Adipose tissue (tissue), 3 donors: ENCODE data around the gene TMED3. TPM values are rescaled to one million over a fixed set of nuclear protein-coding genes. Genes with fewer than 3 reads are reported as not detected.
"Not testable (repeated sequence)": the region's sequence is repeated elsewhere in the genome, so short reads cannot be mapped to it uniquely, and the experiment has no call there.

Experiments
- H3K27ac ChIP-seq: one replicate; pipeline ENCODE4 v1.5.1; 2013; ENCODE audit warnings: low read depth, low read length
- WGBS, 3 donors: extraction: QIAGEN DNeasy Blood & Tissue Kit; methylation state at CpG; one replicate each; pipeline ENCODE4 v1.1.7; 2013; 5-methylcytosine and 5-hydroxymethylcytosine counted together
- polyA plus RNA-seq, 3 donors: library from polyadenylated mRNA; stranded (reverse); fragments of 200-250 nt; gene quantifications; one replicate each; pipeline ENCODE4 v1.2.3, GENCODE V29; 2013
- donor health status: healthy with polysubstance abuse.
- donor health status: Bipolar disorder and iron deficiency.
- donor health status: healthy.

TMED3 gene
- polyA plus RNA-seq, 3 donors, result 25.1 to 138 (median 43.0) TPM

- H3K27ac ChIP-seq, result no peak overlapping the region
- WGBS, 3 donors, result 91 to 96% (median 92%) methylated on average over 1 of the region's 1 CpG
These were observed 3.3 kb downstream of the TMED3 start for GRCh38 chr15:79314186-79314585.

GRCh38 chr15:79314811-79315210 is 3.9 kb downstream of the TMED3 start:
- WGBS, 3 donors, result 62 to 91% (median 86%) methylated on average over 6 of the region's 6 CpGs
- H3K27ac ChIP-seq, result no peak overlapping the region

GRCh38 chr15:79315623-79316328 is 4.9 kb downstream of the TMED3 start:
- H3K27ac ChIP-seq, result no peak overlapping the region
- 47 to 82% (median 74%) methylated on average over 10 of the region's 10 CpGs for WGBS, 3 donors

GRCh38 chr15:79316864-79317263 is 6.0 kb downstream of the TMED3 start:
- WGBS, 3 donors, result 85 to 92% (median 91%) methylated on average over 9 of the region's 9 CpGs
- H3K27ac ChIP-seq, result no peak overlapping the region

GRCh38 chr15:79319973-79320372 is 9.1 kb downstream of the TMED3 start:
- H3K27ac ChIP-seq, result not testable (repeated sequence)
- WGBS, 3 donors, result 95 to 99% (median 95%) methylated on average over 9 of the region's 9 CpGs

- 90 to 91% (median 91%) methylated on average over 14 of the region's 14 CpGs for WGBS, 3 donors
- H3K27ac ChIP-seq, result no peak overlapping the region
These were observed 11.0 kb downstream of the TMED3 start for GRCh38 chr15:79321876-79322275.

- no peak overlapping the region for H3K27ac ChIP-seq
- 95 to 97% (median 95%) methylated on average over 3 of the region's 3 CpGs for WGBS, 3 donors
These were observed 11.4 kb downstream of the TMED3 start for GRCh38 chr15:79322306-79322705.

GRCh38 chr15:79322945-79323344 is 12.0 kb downstream of the TMED3 start:
- WGBS, 3 donors, result 50 to 90% (median 67%) methylated on average over 6 of the region's 6 CpGs
- no peak overlapping the region for H3K27ac ChIP-seq

- no peak overlapping the region for H3K27ac ChIP-seq
- WGBS, 3 donors, result 46 to 86% (median 53%) methylated on average over 2 of the region's 2 CpGs
These were observed 18.3 kb downstream of the TMED3 start for GRCh38 chr15:79329171-79329611.

GRCh38 chr15:79332824-79333510 is 22.1 kb downstream of the TMED3 start:
- WGBS, 3 donors, result 50 to 86% (median 81%) methylated on average over 5 of the region's 5 CpGs
- H3K27ac ChIP-seq, result no peak overlapping the region

- WGBS, 3 donors, result 60 to 68% (median 60%) methylated on average over 7 of the region's 7 CpGs
- H3K27ac ChIP-seq, result no peak overlapping the region
These were observed 26.7 kb downstream of the TMED3 start for GRCh38 chr15:79337591-79337990.

GRCh38 chr15:79339588-79340314 is 28.8 kb downstream of the TMED3 start:
- WGBS, 3 donors, result 74 to 79% (median 76%) methylated on average over 3 of the region's 3 CpGs
- no peak overlapping the region for H3K27ac ChIP-seq

- no peak overlapping the region for H3K27ac ChIP-seq
- WGBS, 3 donors, result 54 to 76% (median 73%) methylated on average over 5 of the region's 5 CpGs
These were observed 29.3 kb downstream of the TMED3 start for GRCh38 chr15:79340315-79340602.

GRCh38 chr15:79341396-79341795 is 30.5 kb downstream of the TMED3 start:
- 66 to 77% (median 67%) methylated on average over 9 of the region's 9 CpGs for WGBS, 3 donors
- no peak overlapping the region for H3K27ac ChIP-seq

- no peak overlapping the region for H3K27ac ChIP-seq
- 93 to 95% (median 95%) methylated on average over 4 of the region's 4 CpGs for WGBS, 3 donors
These were observed 38.6 kb downstream of the TMED3 start for GRCh38 chr15:79349525-79349924.

GRCh38 chr15:79352206-79352605 is 41.3 kb downstream of the TMED3 start:
- 91 to 95% (median 94%) methylated on average over 1 of the region's 1 CpG for WGBS, 3 donors
- no peak overlapping the region for H3K27ac ChIP-seq

- no peak overlapping the region for H3K27ac ChIP-seq
- WGBS, 3 donors, result 84 to 100% (median 84%) methylated on average over 3 of the region's 3 CpGs
These were observed 46.7 kb downstream of the TMED3 start for GRCh38 chr15:79357566-79357965.

- H3K27ac ChIP-seq, result no peak overlapping the region
- 63 to 88% (median 69%) methylated on average over 3 of the region's 3 CpGs for WGBS, 3 donors
These were observed 47.2 kb downstream of the TMED3 start for GRCh38 chr15:79358069-79358468.

- no peak overlapping the region for H3K27ac ChIP-seq
- 93 to 96% (median 93%) methylated on average over 9 of the region's 9 CpGs for WGBS, 3 donors
These were observed 53.8 kb downstream of the TMED3 start for GRCh38 chr15:79364571-79365240.
